ENCODE data around the gene HLA-DOB. TPM values are rescaled to one million over a fixed set of nuclear protein-coding genes. Genes with fewer than 3 reads are reported as not detected.

Gene HLA-DOB
- total and polyA plus RNA-seq, 12 donors = 0.28 to 1.6 (median 0.66) TPM; not detected in 4

GRCh38 chr6:32763421-32763820, 53.4 kb downstream of the HLA-DOB start, which contains the start of gene HLA-DQB2:
TSS of gene HLA-DQB2 (minus strand) at chr6:32763532. CDS start at chr6:32763470, 62 bp downstream.
- Histone ChIP-seq H3K9me3 (replicated peaks in 1 of 3) (no peaks in the 10 kb centered on the region), H3K27me3 (peaks cover 13% of the 10 kb centered on the region), H3K4me1 (replicated peaks in 1 of 2) (no peaks in the 10 kb centered on the region), H3K36me3 (replicated peaks in 1 of 2) (no peaks in the 10 kb centered on the region), H3K27ac (no peak within 1 kb of the TSS), H3K4me3 (no peak within 1 kb of the TSS)
- TF ChIP-seq, protein P1, sequence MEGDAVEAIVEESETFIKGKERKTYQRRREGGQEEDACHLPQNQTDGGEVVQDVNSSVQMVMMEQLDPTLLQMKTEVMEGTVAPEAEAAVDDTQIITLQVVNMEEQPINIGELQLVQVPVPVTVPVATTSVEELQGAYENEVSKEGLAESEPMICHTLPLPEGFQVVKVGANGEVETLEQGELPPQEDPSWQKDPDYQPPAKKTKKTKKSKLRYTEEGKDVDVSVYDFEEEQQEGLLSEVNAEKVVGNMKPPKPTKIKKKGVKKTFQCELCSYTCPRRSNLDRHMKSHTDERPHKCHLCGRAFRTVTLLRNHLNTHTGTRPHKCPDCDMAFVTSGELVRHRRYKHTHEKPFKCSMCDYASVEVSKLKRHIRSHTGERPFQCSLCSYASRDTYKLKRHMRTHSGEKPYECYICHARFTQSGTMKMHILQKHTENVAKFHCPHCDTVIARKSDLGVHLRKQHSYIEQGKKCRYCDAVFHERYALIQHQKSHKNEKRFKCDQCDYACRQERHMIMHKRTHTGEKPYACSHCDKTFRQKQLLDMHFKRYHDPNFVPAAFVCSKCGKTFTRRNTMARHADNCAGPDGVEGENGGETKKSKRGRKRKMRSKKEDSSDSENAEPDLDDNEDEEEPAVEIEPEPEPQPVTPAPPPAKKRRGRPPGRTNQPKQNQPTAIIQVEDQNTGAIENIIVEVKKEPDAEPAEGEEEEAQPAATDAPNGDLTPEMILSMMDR (IDR thresholded peaks at IDR 0.05) = no peak
- no peak for TF ChIP-seq POLR2A (IDR thresholded peaks at IDR 0.05)
- no peak for DNase-seq
- 29 to 55% (median 40%) methylated on average over 4 of the region's 4 CpGs for WGBS, 4 donors
- intact Hi-C loops (cut with DNase I) = no loop called here

Other genes starting within 250 kb of the HLA-DOB start
- 100 to 1,000 TPM in 6 of 9 donors, 10 to 100 TPM in 3; 14.8 to 627 (median 152) TPM for gene HLA-DRB1, start 227.2 kb downstream of the HLA-DOB start, total RNA-seq
- 100 to 1,000 TPM in 1 of 3 donors, 10 to 100 TPM in 2; 33.1 to 104 (median 69.2) TPM for gene HLA-DRB1, start 227.2 kb downstream of the HLA-DOB start, polyA plus RNA-seq
- 100 to 1,000 TPM in 1 of 9 donors, 10 to 100 TPM in 4, 1 to 10 TPM in 3, under 1 TPM in 1; 0.22 to 135 (median 15.0) TPM for gene HLA-DQA1, start 179.6 kb downstream of the HLA-DOB start, total RNA-seq
- 10 to 100 TPM in 2 of 3 donors, 1 to 10 TPM in 1; 7.4 to 20.1 (median 16.9) TPM for gene HLA-DQA1, start 179.6 kb downstream of the HLA-DOB start, polyA plus RNA-seq
- 100 to 1,000 TPM in 1 of 9 donors, 10 to 100 TPM in 2, 1 to 10 TPM in 6; 1.4 to 208 (median 9.0) TPM for gene HLA-DQB1, start 150.3 kb downstream of the HLA-DOB start, total RNA-seq
- 100 to 1,000 TPM in 2 of 3 donors, 1 to 10 TPM in 1; 8.8 to 189 (median 151) TPM for gene HLA-DQB1, start 150.3 kb downstream of the HLA-DOB start, polyA plus RNA-seq
- gene HLA-DQA2, start 75.6 kb downstream of the HLA-DOB start, total RNA-seq = 10 to 100 TPM in 1 of 9 donors, 1 to 10 TPM in 6, under 1 TPM in 1, not detected in 1; 0.47 to 17.8 (median 2.4) TPM
- 1 to 10 TPM in 1 of 3 donors, not detected in 2; 3.0 TPM for gene HLA-DQA2, start 75.6 kb downstream of the HLA-DOB start, polyA plus RNA-seq
- 10 to 100 TPM in 2 of 9 donors, 1 to 10 TPM in 3, under 1 TPM in 3, not detected in 1; 0.17 to 19.1 (median 2.8) TPM for gene HLA-DQB2, start 53.5 kb downstream of the HLA-DOB start, total RNA-seq
- gene HLA-DQB2, start 53.5 kb downstream of the HLA-DOB start, polyA plus RNA-seq = under 1 TPM in 1 of 3 donors, not detected in 2; 0.31 TPM
- 10 to 100 TPM in 6 of 9 donors, 1 to 10 TPM in 3; 4.8 to 48.0 (median 19.4) TPM for gene TAP2, start 21.7 kb upstream of the HLA-DOB start, total RNA-seq
- 10 to 100 TPM; 20.5 to 24.3 (median 21.5) TPM for gene TAP2, start 21.7 kb upstream of the HLA-DOB start, polyA plus RNA-seq
- gene PSMB8, start 27.0 kb upstream of the HLA-DOB start, total RNA-seq = 100 to 1,000 TPM in 1 of 9 donors, 10 to 100 TPM in 8; 49.2 to 114 (median 87.9) TPM
- 100 to 1,000 TPM in 2 of 3 donors, 10 to 100 TPM in 1; 63.0 to 195 (median 137) TPM for gene PSMB8, start 27.0 kb upstream of the HLA-DOB start, polyA plus RNA-seq
- 10 to 100 TPM; 19.7 to 76.9 (median 49.4) TPM for gene TAP1, start 36.7 kb upstream of the HLA-DOB start, total RNA-seq
- 10 to 100 TPM; 24.9 to 77.9 (median 52.2) TPM for gene TAP1, start 36.7 kb upstream of the HLA-DOB start, polyA plus RNA-seq
- 10 to 100 TPM; 13.4 to 69.8 (median 41.1) TPM for gene PSMB9, start 37.2 kb upstream of the HLA-DOB start, total RNA-seq
- 10 to 100 TPM; 13.8 to 52.9 (median 33.5) TPM for gene PSMB9, start 37.2 kb upstream of the HLA-DOB start, polyA plus RNA-seq
- gene HLA-DMB, start 124.0 kb upstream of the HLA-DOB start, total RNA-seq = 100 to 1,000 TPM in 1 of 9 donors, 10 to 100 TPM in 8; 20.4 to 118 (median 85.7) TPM
- 10 to 100 TPM in 2 of 3 donors, 1 to 10 TPM in 1; 9.1 to 41.2 (median 23.9) TPM for gene HLA-DMB, start 124.0 kb upstream of the HLA-DOB start, polyA plus RNA-seq
- gene HLA-DMA, start 136.1 kb upstream of the HLA-DOB start, total RNA-seq = 100 to 1,000 TPM in 5 of 9 donors, 10 to 100 TPM in 3, 1 to 10 TPM in 1; 8.5 to 269 (median 140) TPM
- 100 to 1,000 TPM in 2 of 3 donors, 10 to 100 TPM in 1; 87.5 to 138 (median 108) TPM for gene HLA-DMA, start 136.1 kb upstream of the HLA-DOB start, polyA plus RNA-seq
- gene BRD2, start 151.6 kb upstream of the HLA-DOB start, total RNA-seq = 100 to 1,000 TPM; 134 to 196 (median 151) TPM
- 100 to 1,000 TPM; 127 to 288 (median 152) TPM for gene BRD2, start 151.6 kb upstream of the HLA-DOB start, polyA plus RNA-seq
- gene HLA-DOA, start 192.6 kb upstream of the HLA-DOB start, total RNA-seq = 10 to 100 TPM in 6 of 9 donors, 1 to 10 TPM in 2, under 1 TPM in 1; 0.94 to 61.9 (median 23.4) TPM
- gene HLA-DOA, start 192.6 kb upstream of the HLA-DOB start, polyA plus RNA-seq = 1 to 10 TPM; 1.6 to 4.2 (median 1.9) TPM

All from adrenal gland (tissue), 12 donors.